Neural progenitor cell (in vitro differentiated cells): ENCODE results near the gene AGO1. TPM values are rescaled to one million over a fixed set of nuclear protein-coding genes. Genes with fewer than 3 reads are reported as not detected.

Experiments used
- DNase-seq: peaks from one replicate; pipeline ENCODE4 v3.0.0-alpha.2; 2016; ENCODE audit warnings: low spot score
- H2AFZ ChIP-seq: fragments of 200-600 bp; sonication (generic); replicated peaks from 2 replicates; pipeline ENCODE4 v1.6.1; 2016; ENCODE audit warnings: antibody characterized with exemption
- H3F3A ChIP-seq: fragments of 200-600 bp; sonication (generic); 2 replicates; pipeline ENCODE4 v1.6.1; 2016; ENCODE audit warnings: antibody characterized with exemption, low read depth
- H3K27ac ChIP-seq: fragments of 200-600 bp; sonication (generic); 2 replicates; pipeline ENCODE4 v1.5.1; 2016; ENCODE audit warnings: mild to moderate bottlenecking
- H3K27me3 ChIP-seq: fragments of 200-600 bp; sonication (generic); 2 replicates; pipeline ENCODE4 v1.6.1; 2016; ENCODE audit warnings: mild to moderate bottlenecking, moderate library complexity
- H3K36me3 ChIP-seq: fragments of 200-600 bp; sonication (generic); 2 replicates; pipeline ENCODE4 v1.5.1; 2016
- H3K4me1 ChIP-seq: fragments of 200-600 bp; sonication (generic); 2 replicates; pipeline ENCODE4 v1.6.1; 2016; ENCODE audit warnings: mixed run types
- H3K4me2 ChIP-seq: fragments of 200-600 bp; sonication (generic); 2 replicates; pipeline ENCODE4 v1.6.1; 2016
- H3K4me3 ChIP-seq: fragments of 200-600 bp; sonication (generic); 2 replicates; pipeline ENCODE4 v1.5.1; 2016
- H3K79me2 ChIP-seq: fragments of 200-600 bp; sonication (generic); 2 replicates; pipeline ENCODE4 v1.6.1; 2016; ENCODE audit warnings: low read depth
- H3K9ac ChIP-seq: fragments of 200-600 bp; sonication (generic); 2 replicates; pipeline ENCODE4 v1.6.1; 2016
- H3K9me3 ChIP-seq: fragments of 200-600 bp; sonication (generic); 2 replicates; pipeline ENCODE4 v1.5.1; 2016; ENCODE audit warnings: low read depth
- H4K20me1 ChIP-seq: fragments of 200-600 bp; sonication (generic); 2 replicates; pipeline ENCODE4 v1.6.1; 2016; ENCODE audit warnings: low read depth
- H3K27ac Mint-ChIP-seq: 3 replicates; pipeline ENCODE4 v1.8.0; 2021; ENCODE audit warnings: mixed read lengths
- H3K27me3 Mint-ChIP-seq: 2 replicates; pipeline ENCODE4 v1.8.0; 2022; ENCODE audit warnings: low read depth, mild to moderate bottlenecking, inconsistent platforms, moderate library complexity, mixed read lengths; ENCODE audit not compliant: insufficient read depth
- H3K36me3 Mint-ChIP-seq: 3 replicates; pipeline ENCODE4 v1.8.0; 2021; ENCODE audit warnings: mixed read lengths
- H3K4me1 Mint-ChIP-seq: 3 replicates; pipeline ENCODE4 v1.8.0; 2021; ENCODE audit warnings: mixed read lengths
- H3K4me3 Mint-ChIP-seq: 3 replicates; pipeline ENCODE4 v1.8.0; 2021; ENCODE audit warnings: mild to moderate bottlenecking, moderate library complexity, mixed read lengths
- H3K9me3 Mint-ChIP-seq: 3 replicates; pipeline ENCODE4 v1.8.0; 2020; ENCODE audit warnings: mixed read lengths
- CTCF ChIP-seq: fragments of 200-600 bp; sonication (generic); IDR thresholded peaks from 2 replicates; pipeline ENCODE4 v1.5.1; 2017; ENCODE audit warnings: antibody characterized with exemption, mild to moderate bottlenecking
- EZH2 ChIP-seq: fragments of 200-600 bp; sonication (generic); IDR thresholded peaks from 2 replicates; pipeline ENCODE4 v1.6.1; 2017; ENCODE audit warnings: antibody characterized with exemption, mild to moderate bottlenecking, moderate library complexity
- EZH2phosphoT487 ChIP-seq: fragments of 200-600 bp; sonication (generic); IDR thresholded peaks from 2 replicates; pipeline ENCODE4 v1.6.1; 2017; ENCODE audit warnings: antibody characterized with exemption
- total RNA-seq: library from RNA; depleted of rRNA; stranded (reverse); fragments of >200 nt; gene quantifications from 2 replicates; pipeline ENCODE4 v1.2.3, GENCODE V29; 2015; ENCODE audit warnings: low replicate concordance

Gene AGO1
- total RNA-seq, 1 donor from 2014 or later = 24.1 TPM

GRCh38 chr1:35901235-35901634, 18.2 kb downstream of the AGO1 start:
- Mint-ChIP-seq H3K4me1 (no peaks in the 10 kb centered on the region), H3K36me3 (peaks cover 34% of the 10 kb centered on the region), H3K27me3 (peaks cover 2% of the 10 kb centered on the region), H3K27ac (no peak overlapping the region), H3K4me3 (no peak overlapping the region), H3K9me3 (no peaks in the 10 kb centered on the region)
- Histone ChIP-seq H4K20me1 (peaks cover 8% of the 10 kb centered on the region), H3F3A (no peaks in the 10 kb centered on the region), H3K9ac (no peak overlapping the region), H3K27ac (no peak overlapping the region), H3K79me2 (no peaks in the 10 kb centered on the region), H3K4me2 (no peak overlapping the region), H3K4me1 (no peaks in the 10 kb centered on the region), H3K27me3 (no peaks in the 10 kb centered on the region), H3K4me3 (no peak overlapping the region), H2AFZ (no peak overlapping the region), H3K36me3 (no peaks in the 10 kb centered on the region), H3K9me3 (no peaks in the 10 kb centered on the region)
- DNase-seq = no peak
- TF ChIP-seq EZH2 = no peak
- no peak for TF ChIP-seq EZH2phosphoT487
- no peak for TF ChIP-seq CTCF

- H3K9ac ChIP-seq = no peak overlapping the region
- no peak overlapping the region for H3K4me2 ChIP-seq
- no peak for TF ChIP-seq EZH2phosphoT487
- no peak for TF ChIP-seq CTCF
- no peak for TF ChIP-seq EZH2
- H4K20me1 ChIP-seq = peaks cover 8% of the 10 kb centered on the region
- H3K4me3 ChIP-seq = no peak overlapping the region
- Mint-ChIP-seq H3K9me3 (no peaks in the 10 kb centered on the region), H3K4me3 (no peak overlapping the region), H3K36me3 (peaks cover 38% of the 10 kb centered on the region), H3K27ac (no peak overlapping the region), H3K4me1 (no peaks in the 10 kb centered on the region), H3K27me3 (peaks cover 2% of the 10 kb centered on the region)
- no peaks in the 10 kb centered on the region for H3K4me1 ChIP-seq
- H2AFZ ChIP-seq = no peak overlapping the region
- H3K36me3 ChIP-seq = no peaks in the 10 kb centered on the region
- H3K79me2 ChIP-seq = no peaks in the 10 kb centered on the region
- DNase-seq = no peak
- no peaks in the 10 kb centered on the region for H3K27me3 ChIP-seq
- H3K27ac ChIP-seq = no peak overlapping the region
- no peaks in the 10 kb centered on the region for H3F3A ChIP-seq
- H3K9me3 ChIP-seq = no peaks in the 10 kb centered on the region
These were observed 19.7 kb downstream of the AGO1 start for GRCh38 chr1:35902671-35903070.

GRCh38 chr1:35914717-35915116, 31.7 kb downstream of the AGO1 start:
- no peak overlapping the region for H3K4me3 Mint-ChIP-seq
- H3K36me3 Mint-ChIP-seq = peaks cover 47% of the 10 kb centered on the region
- H3K27ac Mint-ChIP-seq = no peak overlapping the region

More at GRCh38 chr1:35914717-35915116, 31.7 kb downstream of the AGO1 start:
- TF ChIP-seq EZH2phosphoT487 (no peak), EZH2 (no peak), CTCF (no peak)
- Histone ChIP-seq H3K4me2 (no peak overlapping the region), H3K27me3 (no peaks in the 10 kb centered on the region), H3K36me3 (peaks cover 12% of the 10 kb centered on the region), H3K4me1 (no peaks in the 10 kb centered on the region), H3K27ac (no peak overlapping the region), H3K9me3 (no peaks in the 10 kb centered on the region), H3K4me3 (no peak overlapping the region), H4K20me1 (no peaks in the 10 kb centered on the region), H3K79me2 (no peaks in the 10 kb centered on the region), H3F3A (no peaks in the 10 kb centered on the region), H2AFZ (no peak overlapping the region), H3K9ac (no peak overlapping the region)
- no peaks in the 10 kb centered on the region for H3K4me1 Mint-ChIP-seq
- no peaks in the 10 kb centered on the region for H3K9me3 Mint-ChIP-seq
- no peak for DNase-seq
- H3K27me3 Mint-ChIP-seq = no peaks in the 10 kb centered on the region
